H1 (cell line): ENCODE results near the gene TMEM178B. TPM values are rescaled to one million over a fixed set of nuclear protein-coding genes. Genes with fewer than 3 reads are reported as not detected.
A peak's percentile ranks its signal among the peaks of the same experiment; 100 is the strongest.

Source experiments
- CTCF ChIA-PET: fragments of 300-600 bp; sonication (Branson Sonifier 250); formaldehyde crosslinking; loops from one replicate; lab custom pipeline; 2021; ENCODE audit not compliant: partially characterized antibody; lab: Charles Lee
- POLR2A ChIA-PET: fragments of 300-600 bp; sonication (Branson Sonifier 250); formaldehyde crosslinking; loops from one replicate; lab custom pipeline; 2021; ENCODE audit warnings: inconsistent platforms; ENCODE audit not compliant: partially characterized antibody; lab: Charles Lee
- DNase-seq, 2 experiments: peaks; one replicate each; pipeline versions ENCODE4 v3.0.0 to v3.0.0-alpha.2; 2010 to 2022; ENCODE audit warnings: low spot score in 2 of 2, low read depth in 1 of 2, mixed read lengths in 1 of 2
- FAIRE-seq: peaks from 2 replicates; lab custom pipeline; 2011; peaks lifted over from hg19 to GRCh38; lab: Jason Lieb, UNC
- H2AFZ ChIP-seq: 2 replicates; pipeline ENCODE4 v1.8.1; 2012; ENCODE audit warnings: low read length, inconsistent platforms
- H2AK5ac ChIP-seq: 2 replicates; pipeline ENCODE4 v1.6.1; 2013; ENCODE audit warnings: low read depth, low read length
- H2BK120ac ChIP-seq: replicated peaks from 2 replicates; pipeline ENCODE3; 2013; ENCODE audit warnings: low read depth, low read length, inconsistent platforms
- H2BK12ac ChIP-seq: 2 replicates; pipeline ENCODE4 v1.6.1; 2013; ENCODE audit warnings: low read depth, low read length
- H2BK15ac ChIP-seq: 2 replicates; pipeline ENCODE4 v1.6.1; 2013; ENCODE audit warnings: low read length
- H2BK20ac ChIP-seq: 2 replicates; pipeline ENCODE4 v1.6.1; 2013; ENCODE audit warnings: low read length
- H2BK5ac ChIP-seq: 2 replicates; pipeline ENCODE4 v1.6.1; 2013; ENCODE audit warnings: low read depth, low read length
- H3K14ac ChIP-seq: 2 replicates; pipeline ENCODE4 v1.6.1; 2013; ENCODE audit warnings: inconsistent platforms; ENCODE audit not compliant: insufficient read length
- H3K18ac ChIP-seq: 2 replicates; pipeline ENCODE4 v1.6.1; 2013; ENCODE audit warnings: low read length; ENCODE audit errors: extremely low read depth
- H3K23ac ChIP-seq: 2 replicates; pipeline ENCODE4 v1.6.1; 2013; ENCODE audit warnings: inconsistent platforms; ENCODE audit not compliant: insufficient read length
- H3K23me2 ChIP-seq: 2 replicates; pipeline ENCODE4 v1.6.1; 2013; ENCODE audit warnings: low read depth, low read length
- H3K27ac ChIP-seq: 2 replicates; pipeline ENCODE4 v1.6.1; 2011; ENCODE audit warnings: low read depth, low read length, inconsistent platforms
- H3K27me3 ChIP-seq, 4 experiments: replicated peaks in 1 of 4; 1 replicate in 1 of 4; 2 replicates in 3 of 4; pipeline versions ENCODE4 v1.6.1 to v1.8.1; 2011 to 2013; ENCODE audit warnings: low read length in 3 of 4, mild to moderate bottlenecking in 3 of 4, inconsistent platforms in 2 of 4, mixed read lengths in 2 of 4, moderate library complexity in 1 of 4; ENCODE audit not compliant: control insufficient read depth in 3 of 4, insufficient read depth in 3 of 4; ENCODE audit errors: extremely low read depth in 1 of 4
- H3K36me3 ChIP-seq, 4 experiments: 2 replicates each; pipeline versions ENCODE4 v1.6.1 to v1.8.1; 2011 to 2013; ENCODE audit warnings: mild to moderate bottlenecking in 4 of 4, low read length in 3 of 4, moderate library complexity in 2 of 4, control low read depth in 1 of 4, inconsistent platforms in 1 of 4; ENCODE audit not compliant: insufficient read depth in 4 of 4, control insufficient read depth in 2 of 4
- H3K4ac ChIP-seq: replicated peaks from 2 replicates; pipeline ENCODE3; 2013; ENCODE audit warnings: low read length, low read depth, mixed read lengths, inconsistent platforms; ENCODE audit not compliant: insufficient read length
- H3K4me1 ChIP-seq, 4 experiments: replicated peaks in 1 of 4; 1 replicate in 1 of 4; 2 replicates in 3 of 4; pipeline versions ENCODE4 v1.6.1 to v1.8.1; 2011 to 2013; ENCODE audit warnings: low read length in 3 of 4, inconsistent platforms in 2 of 4, mixed read lengths in 1 of 4; ENCODE audit not compliant: insufficient read depth in 4 of 4, control insufficient read depth in 3 of 4
- H3K4me2 ChIP-seq, 2 experiments: 2 replicates each; pipeline versions ENCODE4 v1.6.1 to v1.8.1; 2011 to 2013; ENCODE audit warnings: low read depth in 2 of 2, low read length in 2 of 2, control low read depth in 1 of 2, inconsistent platforms in 1 of 2, mild to moderate bottlenecking in 1 of 2; ENCODE audit not compliant: insufficient read depth in 1 of 2
- H3K4me3 ChIP-seq, 4 experiments: fragments of 200-600, 300-600 bp in 1 of 4; sonication (generic), shearing (Covaris generic), sonication (Bioruptor Twin) in 1 of 4; 2 replicates each; pipeline versions ENCODE4 v1.5.1 to v1.8.1; 2011 to 2016; ENCODE audit warnings: low read length in 4 of 4, low read depth in 3 of 4, control low read depth in 2 of 4, inconsistent platforms in 2 of 4, mild to moderate bottlenecking in 2 of 4, mixed read lengths in 1 of 4, moderate library complexity in 1 of 4; ENCODE audit not compliant: insufficient read depth in 2 of 4; ENCODE audit errors: extremely low read depth in 1 of 4
- H3K56ac ChIP-seq: replicated peaks from 2 replicates; pipeline ENCODE3; 2013; ENCODE audit warnings: low read depth, mild to moderate bottlenecking, mixed read lengths, low read length, inconsistent platforms; ENCODE audit not compliant: insufficient read length
- H3K79me1 ChIP-seq: 2 replicates; pipeline ENCODE4 v1.6.1; 2013; ENCODE audit warnings: low read depth, low read length, control low read depth
- H3K79me2 ChIP-seq, 2 experiments: 2 replicates each; pipeline versions ENCODE4 v1.6.1 to v1.8.1; 2012 to 2013; ENCODE audit warnings: low read length in 2 of 2, mild to moderate bottlenecking in 2 of 2, inconsistent platforms in 1 of 2; ENCODE audit not compliant: insufficient read depth in 2 of 2, control insufficient read depth in 1 of 2
- H3K9ac ChIP-seq, 4 experiments: replicated peaks in 1 of 4; 1 replicate in 1 of 4; 2 replicates in 3 of 4; pipeline versions ENCODE4 v1.6.1 to v1.8.1; 2011 to 2013; ENCODE audit warnings: low read depth in 3 of 4, low read length in 3 of 4, control low read depth in 2 of 4, mild to moderate bottlenecking in 2 of 4, moderate library complexity in 2 of 4, inconsistent platforms in 1 of 4; ENCODE audit errors: extremely low read depth in 1 of 4
- H3K9me3 ChIP-seq, 2 experiments: 2 replicates each; pipeline versions ENCODE4 v1.6.1 to v1.8.1; 2012 to 2013; ENCODE audit warnings: mild to moderate bottlenecking in 2 of 2, moderate library complexity in 2 of 2, control low read depth in 1 of 2, inconsistent platforms in 1 of 2, low read depth in 1 of 2, low read length in 1 of 2, mixed read lengths in 1 of 2; ENCODE audit not compliant: insufficient read depth in 2 of 2
- H4K20me1 ChIP-seq, 2 experiments: replicated peaks in 1 of 2; 2 replicates each; pipeline versions ENCODE3 to v1.8.1; 2011 to 2013; ENCODE audit warnings: inconsistent platforms in 2 of 2, low read length in 2 of 2, mild to moderate bottlenecking in 1 of 2; ENCODE audit not compliant: insufficient read depth in 2 of 2, control insufficient read depth in 1 of 2
- H4K5ac ChIP-seq: 2 replicates; pipeline ENCODE4 v1.6.1; 2013; ENCODE audit warnings: low read length, low read depth, mixed read lengths, inconsistent platforms; ENCODE audit not compliant: insufficient read length
- H4K8ac ChIP-seq: 2 replicates; pipeline ENCODE4 v1.8.0; 2013; ENCODE audit warnings: mild to moderate bottlenecking, moderate library complexity, low read length, inconsistent platforms; ENCODE audit not compliant: insufficient read depth; ENCODE audit errors: extremely low read depth
- H4K91ac ChIP-seq: replicated peaks from 2 replicates; pipeline ENCODE3; 2013; ENCODE audit warnings: low read length, mixed read lengths, inconsistent platforms; ENCODE audit not compliant: insufficient read length
- ATF2 ChIP-seq: IDR thresholded peaks from 2 replicates; pipeline ENCODE4 v1.6.1; 2012; ENCODE audit warnings: low read length, inconsistent platforms
- WGBS, 2 experiments: shearing (Covaris generic) in 1 of 2; methylation state at CpG; one replicate each; pipeline versions ENCODE4 v1.1.6 to v1.1.7; 2013 to 2015; ENCODE audit warnings: low lambda C conversion rate in 2 of 2, mixed read lengths in 2 of 2, inconsistent platforms in 1 of 2, low coverage in 1 of 2, missing lambda C conversion rate in 1 of 2; ENCODE audit not compliant: insufficient replicate concordance in 2 of 2, insufficient coverage in 1 of 2, insufficient read length in 1 of 2; ENCODE audit errors: extremely low coverage in 1 of 2, missing lambda C conversion rate in 1 of 2; 5-methylcytosine and 5-hydroxymethylcytosine counted together
- polyA plus RNA-seq, 7 experiments: library from polyadenylated mRNA; depleted of rRNA in 3 of 7; stranded (reverse) in 5 of 7; unstranded in 2 of 7; fragments of >200 nt in 5 of 7; fragments of 200-250 nt in 2 of 7; gene quantifications; 1 replicate in 5 of 7; 2 replicates in 1 of 7; 4 replicates in 1 of 7; pipeline versions ENCODE4 v1.2.1 to v1.2.3, GENCODE V29; 2011 to 2013; ENCODE audit warnings: missing spikeins in 2 of 7, mixed read lengths in 2 of 7
- total RNA-seq: library from RNA; stranded (reverse); fragmentation: NEBNext Ultra II Directional; extraction: Animal tissue kit (Norgen Biotek cat#: 25700); gene quantifications from 2 replicates; pipeline ENCODE4 v1.2.1, GENCODE V29; 2021

The TMEM178B gene
- total and polyA plus RNA-seq, 2 of the 8 experiments (the other 6 are each of a cell fraction or from before 2014, with no cell fraction given), result 5.3 to 18.1 TPM

GRCh38 chr7:141325275-141325674, 251.4 kb downstream of the TMEM178B start:
- WGBS, 2 experiments, result 87% methylated on average over 2 of the region's 2 CpGs; no CpG with 5 or more reads in 1 of the 2 experiments
- no peak for TF ChIP-seq ATF2

More at GRCh38 chr7:141325275-141325674, 251.4 kb downstream of the TMEM178B start:
- peaks cover 0 to 6% of the 10 kb centered on the region in 2 experiments; a peak in 1 of 4 replicates for H3K9me3 ChIP-seq
- H3K27me3 ChIP-seq, result no peaks in the 10 kb centered on the region
- H4K8ac ChIP-seq, result no peak overlapping the region
- no peak overlapping the region for H2BK120ac ChIP-seq
- ChIA-PET CTCF (interaction anchor here (1.5 kb wide), 1 partner anchor 9 kb away, joined by 3 read pairs; no protein-coding TSS in a partner anchor), POLR2A (no interaction called here)
- no peak for DNase-seq
- FAIRE-seq, result no peak
- H3K4me3 ChIP-seq, result no peak overlapping the region
- H3K4me1 ChIP-seq, result peaks cover 0 to 13% (median 6%) of the 10 kb centered on the region in 4 experiments; a peak in 4 of 7 replicates
- no peak overlapping the region for H2BK20ac ChIP-seq
- peaks cover 2% of the 10 kb centered on the region; the same call in 1 of the 2 replicates for H3K79me1 ChIP-seq
- H4K91ac ChIP-seq, result no peak overlapping the region
- no peaks in the 10 kb centered on the region for H3K79me2 ChIP-seq
- no peaks in the 10 kb centered on the region for H3K23me2 ChIP-seq
- H3K14ac ChIP-seq, result no peak overlapping the region
- H4K5ac ChIP-seq, result no peak overlapping the region
- no peak overlapping the region for H2BK5ac ChIP-seq
- H2BK12ac ChIP-seq, result no peak overlapping the region
- H4K20me1 ChIP-seq, result no peaks in the 10 kb centered on the region
- peaks cover 0 to 4% (median 0%) of the 10 kb centered on the region in 4 experiments; a peak in 1 of 8 replicates for H3K36me3 ChIP-seq
- no peak overlapping the region for H3K4ac ChIP-seq
- H3K27ac ChIP-seq, result no peak overlapping the region
- H3K56ac ChIP-seq, result no peak overlapping the region
- no peak overlapping the region for H3K23ac ChIP-seq
- H3K9ac ChIP-seq, result no peak overlapping the region
- 0 out of 4 replicates have a peak overlapping the region, but pooled peaks have one; percentile 11 to 17 for H3K4me2 ChIP-seq
- no peak overlapping the region for H2AFZ ChIP-seq
- no peak overlapping the region; the same call in 1 of the 2 replicates for H3K18ac ChIP-seq
- no peak overlapping the region for H2BK15ac ChIP-seq
- no peak overlapping the region for H2AK5ac ChIP-seq
